Bronchial epithelial cell (primary cell): Measurements from ENCODE around the gene STAT5B. TPM values are rescaled to one million over a fixed set of nuclear protein-coding genes. Genes with fewer than 3 reads are reported as not detected.

Source experiments
- DNase-seq: peaks from one replicate; pipeline ENCODE4 v3.0.0-alpha.2; 2010; ENCODE audit warnings: low read depth
- FAIRE-seq: peaks from 2 replicates; lab custom pipeline; 2011; peaks lifted over from hg19 to GRCh38; lab: Jason Lieb, UNC
- H3K27me3 ChIP-seq: 2 replicates; pipeline ENCODE4 v1.5.1; 2011; ENCODE audit warnings: low read length; ENCODE audit not compliant: control insufficient read depth, insufficient read depth
- H3K36me3 ChIP-seq: 2 replicates; pipeline ENCODE4 v1.5.1; 2011; ENCODE audit warnings: low read length; ENCODE audit not compliant: control insufficient read depth, insufficient read depth
- H3K4me3 ChIP-seq: 2 replicates; pipeline ENCODE4 v1.5.1; 2011; ENCODE audit warnings: mild to moderate bottlenecking, low read depth, low read length, control low read depth
- CTCF ChIP-seq: IDR thresholded peaks from 2 replicates; pipeline ENCODE4 v1.5.1; 2011; ENCODE audit warnings: mild to moderate bottlenecking, moderate library complexity, low read length, control low read depth, inconsistent platforms; ENCODE audit not compliant: insufficient read depth, severe bottlenecking
- total RNA-seq: library from RNA; depleted of rRNA; stranded (reverse); fragments of >200 nt; gene quantifications from 2 replicates; pipeline ENCODE4 v1.2.1, GENCODE V29; 2014

Gene STAT5B
- total RNA-seq, 1 donor from 2014 or later, result 11.6 TPM

DNA sequence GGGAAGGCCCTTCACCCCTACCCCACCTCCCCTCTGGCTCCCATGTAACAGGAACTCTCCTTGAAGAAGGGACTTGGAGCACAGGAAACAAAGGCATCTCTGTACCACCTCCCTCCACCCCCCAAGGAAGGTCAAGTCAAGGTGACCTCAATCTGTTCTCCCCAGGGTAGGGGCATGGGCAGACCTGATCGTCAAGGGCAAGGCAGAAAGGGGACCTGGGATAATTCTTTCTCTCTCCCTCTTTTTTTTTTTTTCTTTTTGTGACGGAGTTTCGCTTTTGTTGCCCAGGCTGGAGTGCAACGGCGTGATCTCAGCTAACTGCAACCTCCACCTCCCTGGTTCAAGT is 7.8 kb upstream of the STAT5B start:
- Histone ChIP-seq H3K4me3 (no peak overlapping the region), H3K27me3 (no peaks in the 10 kb centered on the region), H3K36me3 (no peaks in the 10 kb centered on the region)
- no peak for TF ChIP-seq CTCF
- FAIRE-seq, result no peak
- DNase-seq, result no peak

DNA sequence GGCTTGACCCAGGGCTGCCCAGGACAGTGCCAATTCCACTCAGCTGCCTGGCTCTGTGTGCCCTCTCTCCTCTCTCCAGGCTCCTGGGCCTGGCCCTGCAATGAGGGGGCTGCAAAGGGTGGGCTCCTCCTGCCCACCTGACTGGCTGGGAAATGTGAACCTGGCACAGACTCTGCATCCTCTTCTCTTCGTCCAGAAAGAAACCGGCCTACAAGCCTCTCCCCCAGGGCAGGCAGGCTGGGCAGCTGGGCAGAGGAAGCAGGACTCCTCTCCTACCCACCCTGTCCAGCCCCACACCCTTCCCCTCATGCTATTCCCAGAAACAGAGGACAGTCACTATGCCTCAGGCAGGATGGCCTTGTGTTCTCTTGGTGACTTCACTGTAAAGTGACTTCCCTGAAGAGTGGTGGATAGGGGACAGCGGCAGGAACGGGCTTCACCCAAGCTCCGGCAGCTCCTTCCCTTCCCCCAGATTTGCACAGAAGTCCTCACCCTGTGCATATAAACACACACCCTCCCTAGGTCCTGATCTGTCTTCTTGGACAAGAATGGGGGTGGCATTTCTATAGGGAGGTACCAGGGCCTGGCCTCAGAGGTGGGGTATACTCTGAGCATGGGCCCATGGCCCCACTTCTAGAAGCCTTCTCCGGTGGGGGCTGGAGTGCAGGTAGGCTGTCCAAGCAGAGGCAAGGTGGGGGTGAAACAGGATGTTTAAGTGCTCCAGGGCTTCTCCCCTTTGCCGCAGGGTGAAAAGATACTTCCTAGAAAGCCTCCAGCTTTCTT is 7.2 kb upstream of the STAT5B start:
- Histone ChIP-seq H3K36me3 (no peaks in the 10 kb centered on the region), H3K4me3 (no peak overlapping the region), H3K27me3 (no peaks in the 10 kb centered on the region)
- TF ChIP-seq CTCF, result no peak
- DNase-seq, result no peak
- FAIRE-seq, result no peak

GRCh38 chr17:42282478-42283080 is 6.4 kb upstream of the STAT5B start:
- no peak for FAIRE-seq
- TF ChIP-seq CTCF, result no peak
- H3K4me3 ChIP-seq, result no peak overlapping the region

GRCh38 chr17:42281571-42282096 is 5.4 kb upstream of the STAT5B start:
- no peak for TF ChIP-seq CTCF
- no peaks in the 10 kb centered on the region for H3K36me3 ChIP-seq
- H3K4me3 ChIP-seq, result no peak overlapping the region
- DNase-seq, result no peak
- no peaks in the 10 kb centered on the region for H3K27me3 ChIP-seq
- no peak for FAIRE-seq

More at GRCh38 chr17:42282478-42283080, 6.4 kb upstream of the STAT5B start:
- Histone ChIP-seq H3K36me3 (no peaks in the 10 kb centered on the region), H3K27me3 (no peaks in the 10 kb centered on the region)
- DNase-seq, result no peak

GRCh38 chr17:42279776-42280630 is 3.8 kb upstream of the STAT5B start:
- DNase-seq, result no peak
- no peak overlapping the region for H3K4me3 ChIP-seq
- no peak for TF ChIP-seq CTCF
- no peaks in the 10 kb centered on the region for H3K36me3 ChIP-seq
- FAIRE-seq, result no peak
- no peaks in the 10 kb centered on the region for H3K27me3 ChIP-seq
